Measurements from ENCODE around the gene GRIN2A.

Gene GRIN2A

GRCh38 chr16:9965079-9965478, 217.1 kb downstream of the GRIN2A start:
- no peak for DNase-seq (ENCODE audit: low spot score)

- no peak for DNase-seq (ENCODE audit: low spot score)
These were observed 217.8 kb downstream of the GRIN2A start for GRCh38 chr16:9964426-9964825.

GRCh38 chr16:9957433-9957832, 224.8 kb downstream of the GRIN2A start:
- no peak for DNase-seq (ENCODE audit: low spot score)

- no peak for DNase-seq (ENCODE audit: low spot score)
These were observed 225.2 kb downstream of the GRIN2A start for GRCh38 chr16:9957002-9957401.

- DNase-seq (ENCODE audit: low spot score) = no peak
These were observed 226.6 kb downstream of the GRIN2A start for GRCh38 chr16:9955677-9956076.

GRCh38 chr16:9953908-9954570, 228.2 kb downstream of the GRIN2A start:
- no peak for DNase-seq (ENCODE audit: low spot score)

GRCh38 chr16:9950658-9951057, 231.6 kb downstream of the GRIN2A start:
- no peak for DNase-seq (ENCODE audit: low spot score)

- no peak for DNase-seq (ENCODE audit: low spot score)
These were observed 232.8 kb downstream of the GRIN2A start for GRCh38 chr16:9949396-9949795.

- peak; percentile 60 for DNase-seq (ENCODE audit: low spot score)
These were observed 233.3 kb downstream of the GRIN2A start for GRCh38 chr16:9948933-9949332.

- DNase-seq (ENCODE audit: low spot score) = no peak
These were observed 236.1 kb downstream of the GRIN2A start for GRCh38 chr16:9946022-9946720.

GRCh38 chr16:9943121-9943520, 239.1 kb downstream of the GRIN2A start:
- peak; percentile 73 for DNase-seq (ENCODE audit: low spot score)

- DNase-seq (ENCODE audit: low spot score) = no peak
These were observed 241.0 kb downstream of the GRIN2A start for GRCh38 chr16:9941245-9941644.

- no peak for DNase-seq (ENCODE audit: low spot score)
These were observed 247.3 kb downstream of the GRIN2A start for GRCh38 chr16:9934723-9935508.

- no peak for DNase-seq (ENCODE audit: low spot score)
These were observed 249.1 kb downstream of the GRIN2A start for GRCh38 chr16:9932919-9933653.

- DNase-seq (ENCODE audit: low spot score) = peak; percentile 57
These were observed 250.2 kb downstream of the GRIN2A start for GRCh38 chr16:9932000-9932399.

- peak; percentile 51 for DNase-seq (ENCODE audit: low spot score)
These were observed 252.4 kb downstream of the GRIN2A start for GRCh38 chr16:9929836-9930235.

GRCh38 chr16:9929313-9929712, 252.9 kb downstream of the GRIN2A start:
- DNase-seq (ENCODE audit: low spot score) = no peak

- no peak for DNase-seq (ENCODE audit: low spot score)
These were observed 259.8 kb downstream of the GRIN2A start for GRCh38 chr16:9922441-9922840.

- no peak for DNase-seq (ENCODE audit: low spot score)
These were observed 260.2 kb downstream of the GRIN2A start for GRCh38 chr16:9921997-9922396.

GRCh38 chr16:9919460-9919859, 262.8 kb downstream of the GRIN2A start:
- no peak for DNase-seq (ENCODE audit: low spot score)

GRCh38 chr16:9917691-9918090, 264.5 kb downstream of the GRIN2A start:
- no peak for DNase-seq (ENCODE audit: low spot score)

GRCh38 chr16:9913604-9914326, 268.5 kb downstream of the GRIN2A start:
- no peak for DNase-seq (ENCODE audit: low spot score)
